GM18873 (cell line): ENCODE results near the gene HDLBP.
"Not testable (repeated sequence)": the region's sequence is repeated elsewhere in the genome, so short reads cannot be mapped to it uniquely, and the experiment has no call there.

Experiments
- ATAC-seq: cut with Tn5 transposase; IDR thresholded peaks from one replicate; pipeline ENCODE4 v1.9.1; 2021; ENCODE audit warnings: mild to moderate bottlenecking, moderate library complexity, moderate number of reproducible peaks; ENCODE audit not compliant: unreplicated experiment, low FRiP score

The HDLBP gene

DNA sequence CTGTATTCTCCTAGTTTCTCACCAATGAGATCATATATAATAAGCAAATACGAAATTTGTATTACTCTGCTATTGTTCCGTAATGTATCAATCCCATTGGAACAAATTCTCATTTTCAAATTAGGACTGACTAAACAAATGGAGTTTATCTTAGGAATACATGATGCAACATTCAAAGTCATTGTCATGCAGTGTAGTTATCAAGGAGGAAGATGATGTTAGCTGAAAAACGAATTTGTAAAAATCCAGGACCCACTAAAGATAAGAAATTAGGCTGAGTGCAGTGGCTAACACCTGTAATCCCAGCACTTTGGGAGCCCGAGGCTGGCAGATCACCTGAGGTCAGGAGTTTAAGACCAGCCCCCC, 15.1 kb upstream of the HDLBP start:
- no peak for ATAC-seq

DNA sequence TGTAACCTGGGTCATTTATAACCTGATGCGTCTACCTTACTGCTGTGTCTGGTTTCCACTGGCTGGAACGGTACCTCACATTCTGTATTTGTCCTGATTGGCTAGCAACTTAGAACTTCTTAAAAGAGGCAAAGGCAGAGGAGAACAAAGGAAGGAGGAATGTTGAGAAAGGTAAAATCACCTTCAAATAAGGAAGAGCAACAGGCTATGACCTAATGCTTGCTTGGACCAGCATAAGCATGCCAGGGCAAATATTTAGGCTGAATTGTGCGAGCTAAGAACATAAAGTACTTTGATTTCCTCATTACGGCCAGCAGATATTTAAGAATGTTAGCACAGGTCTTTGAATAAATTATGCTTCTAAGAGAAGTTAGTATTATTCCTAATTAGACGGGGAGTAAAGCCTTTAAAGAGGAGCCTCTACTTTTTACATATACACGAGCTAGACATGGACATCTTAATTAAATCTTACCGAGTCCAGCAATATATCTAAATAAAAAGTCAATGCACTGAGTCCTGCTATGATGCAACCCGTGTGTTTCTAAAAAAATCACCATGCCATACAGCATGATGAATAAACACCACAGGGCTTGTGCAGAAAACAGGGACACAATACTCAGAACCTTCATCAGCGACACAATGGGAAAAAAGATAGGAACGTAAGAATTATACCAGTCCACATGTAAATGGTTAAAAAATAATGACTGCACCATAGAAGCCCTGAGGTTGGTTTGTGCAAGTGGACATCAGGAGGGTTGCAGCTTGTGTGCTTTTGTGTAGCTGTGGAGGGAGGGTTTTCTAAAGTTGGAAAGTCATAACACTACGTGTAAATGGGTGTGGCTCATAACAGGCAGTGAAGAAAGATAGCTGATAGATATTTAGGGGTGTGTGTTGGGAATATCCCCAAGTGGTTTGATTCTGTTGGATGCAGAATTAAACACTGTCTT, 14.5 kb upstream of the HDLBP start:
- no peak for ATAC-seq

DNA sequence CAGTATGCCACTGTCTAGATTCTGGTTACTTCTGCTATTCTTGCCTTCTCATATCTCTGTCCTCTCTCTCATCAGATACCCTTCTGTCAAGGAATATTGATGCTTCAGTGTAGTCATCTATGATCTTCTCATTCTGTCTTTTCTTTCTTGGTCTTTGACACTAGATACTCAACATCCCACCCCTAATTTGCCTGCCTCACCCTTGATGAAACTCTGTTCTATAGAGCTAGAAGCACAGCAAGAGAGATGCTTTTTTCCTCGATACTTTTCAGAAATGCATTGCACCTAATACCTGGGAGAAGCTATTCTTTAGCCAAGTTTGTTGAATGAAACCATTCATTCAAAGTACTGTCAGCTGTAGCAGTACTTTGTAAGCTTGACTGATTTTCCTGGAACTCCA, 9.8 kb upstream of the HDLBP start:
- no peak for ATAC-seq

DNA sequence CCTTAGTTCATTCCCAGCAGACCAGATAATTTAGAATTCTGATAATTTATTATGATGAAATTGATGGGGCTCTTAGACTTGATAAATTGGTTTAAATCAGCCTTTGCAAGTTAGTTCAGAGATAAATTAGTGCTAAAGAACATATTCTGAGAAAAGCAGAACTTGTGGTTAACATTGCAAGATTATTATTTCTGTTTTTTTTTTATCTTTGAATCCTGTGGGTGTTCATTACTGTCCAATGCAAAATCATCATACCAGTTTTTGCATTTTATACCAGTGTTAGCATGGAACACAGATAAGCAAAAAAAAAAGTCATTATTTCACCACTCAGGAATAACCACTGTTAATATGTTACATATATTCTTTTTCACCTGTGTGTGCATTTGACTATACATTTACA, 9.3 kb upstream of the HDLBP start:
- ATAC-seq: no peak

DNA sequence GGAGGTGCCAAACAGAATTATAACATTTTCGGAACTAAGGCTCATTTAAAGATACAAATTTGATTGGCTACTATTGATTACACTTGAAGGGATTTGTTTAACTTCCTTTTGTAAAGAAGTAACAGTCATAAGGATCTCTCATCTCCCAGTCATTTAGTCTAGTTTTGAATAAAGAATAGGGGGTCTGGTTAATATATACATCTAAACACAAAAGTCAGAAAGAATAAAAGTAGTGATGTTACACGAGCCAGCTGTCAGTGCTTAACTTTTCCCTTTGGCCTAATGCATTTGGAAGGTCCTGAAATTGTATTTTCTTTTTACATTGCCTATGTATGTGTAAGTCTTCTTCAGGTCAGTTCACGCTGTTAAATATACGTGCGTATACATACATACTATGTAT, 8.3 kb upstream of the HDLBP start:
- no peak for ATAC-seq

DNA sequence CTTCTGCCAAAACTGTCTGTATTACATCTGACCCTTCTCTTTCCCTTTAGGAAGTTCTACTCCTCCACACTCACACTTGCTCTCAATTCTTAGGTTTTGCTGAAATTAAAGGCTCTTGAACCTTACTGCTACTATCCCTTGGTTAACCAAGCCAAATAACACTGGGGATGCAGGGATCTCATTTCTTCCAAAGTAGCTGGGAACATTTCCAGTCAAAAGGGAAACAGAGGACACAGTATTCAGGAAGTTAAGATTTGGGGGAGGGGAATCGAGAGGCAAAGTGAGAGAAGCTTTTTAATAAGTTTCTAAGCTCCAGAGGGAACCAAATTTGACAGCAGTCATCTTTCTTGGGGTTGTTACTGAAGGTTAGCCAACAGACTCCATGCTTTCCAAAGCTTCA, 6.4 kb upstream of the HDLBP start:
- ATAC-seq: no peak

DNA sequence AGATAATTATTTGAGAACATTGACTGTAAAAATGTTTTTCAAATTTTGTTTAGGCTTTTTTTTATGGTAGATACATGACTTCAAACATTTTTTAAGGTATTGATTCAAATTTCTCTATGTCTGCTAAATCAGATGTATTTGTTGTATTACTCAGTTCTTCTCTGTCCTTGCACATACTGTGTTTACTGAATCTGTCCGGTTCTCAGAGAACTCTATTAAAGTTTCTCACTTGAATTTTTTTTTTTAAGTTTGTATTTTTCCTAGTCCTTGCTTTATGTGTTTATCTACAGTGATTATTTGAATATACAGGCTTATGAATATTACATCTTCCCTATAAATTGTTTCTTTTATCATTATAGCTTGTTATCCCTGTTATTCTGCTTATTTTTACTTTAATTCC, 5.6 kb upstream of the HDLBP start:
- no peak for ATAC-seq

DNA sequence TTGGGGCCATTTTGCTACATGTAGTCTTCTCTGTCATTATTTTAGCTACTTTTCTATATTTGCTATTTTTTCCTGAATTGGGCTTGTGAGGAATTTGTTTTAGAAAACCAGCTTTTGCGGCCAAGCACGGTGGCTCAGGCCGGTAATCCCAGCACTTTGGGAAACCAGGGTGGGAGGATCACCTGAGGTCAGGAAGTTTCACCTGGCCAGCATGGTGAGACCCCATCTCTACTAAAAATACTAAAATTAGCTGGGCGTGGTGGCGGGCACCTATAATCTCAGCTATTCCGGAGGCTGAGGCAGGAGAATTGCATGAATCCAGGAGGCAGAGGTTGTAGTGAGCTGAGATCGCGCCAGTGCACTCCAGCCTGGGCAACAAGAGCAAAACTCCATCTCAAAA, 4.9 kb upstream of the HDLBP start:
- no peak for ATAC-seq

DNA sequence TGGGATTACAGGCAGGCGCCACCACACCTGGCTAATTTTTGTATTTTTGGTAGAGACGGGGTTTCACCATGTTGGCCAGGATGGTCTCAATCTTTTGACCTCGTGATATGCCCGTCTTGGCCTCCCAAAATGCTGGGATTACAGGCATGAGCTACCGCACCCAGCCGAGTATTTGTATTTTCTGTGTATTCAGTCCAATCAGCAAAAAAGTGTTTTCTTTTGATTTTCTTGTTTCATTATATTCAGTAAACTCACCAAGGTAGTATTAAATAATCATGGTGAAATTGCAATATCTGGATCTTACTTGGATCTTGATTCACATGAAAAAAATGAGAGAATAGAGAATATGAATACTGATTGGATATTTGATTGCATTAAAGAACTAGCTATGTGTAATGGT, 3.4 kb upstream of the HDLBP start:
- not testable (repeated sequence) for ATAC-seq

DNA sequence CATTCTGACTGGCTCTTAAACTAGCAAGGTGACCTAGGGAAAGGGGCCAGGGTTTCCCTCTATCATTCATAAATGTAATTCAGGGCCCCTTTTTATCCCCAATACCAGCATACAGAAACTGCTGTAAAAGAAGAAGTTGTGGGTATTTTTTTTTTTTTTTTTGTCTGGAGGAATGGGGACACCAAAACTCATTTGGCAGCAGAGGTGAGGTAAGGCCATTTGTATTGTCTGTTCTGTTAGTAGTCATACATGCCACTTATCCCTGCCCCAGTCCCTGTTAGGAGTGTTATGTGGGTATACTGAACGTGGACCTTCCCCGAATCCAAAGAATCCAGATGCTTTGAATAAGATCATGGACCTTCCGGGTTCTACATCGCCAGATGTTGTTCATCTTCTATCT, 1.9 kb upstream of the HDLBP start:
- ATAC-seq: no peak

DNA sequence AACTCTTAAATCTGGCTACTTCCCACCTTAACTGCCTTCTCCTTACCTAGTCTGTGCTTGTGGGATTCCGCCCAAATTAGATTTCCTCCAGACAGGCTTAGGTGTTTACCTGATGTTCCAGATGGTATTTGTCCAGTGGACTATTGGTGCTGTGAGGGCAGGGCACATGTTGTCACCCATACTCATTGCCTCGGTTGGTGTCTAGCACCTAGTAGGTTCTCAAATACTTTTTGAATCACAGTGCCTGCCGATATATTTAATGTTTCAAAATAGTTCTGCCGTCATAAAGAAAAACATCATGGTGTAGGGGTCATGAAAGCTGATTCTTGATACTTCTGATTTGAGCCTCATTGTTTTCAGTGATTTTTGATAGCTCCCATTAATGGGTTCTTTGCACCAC, 1.4 kb upstream of the HDLBP start:
- no peak for ATAC-seq

DNA sequence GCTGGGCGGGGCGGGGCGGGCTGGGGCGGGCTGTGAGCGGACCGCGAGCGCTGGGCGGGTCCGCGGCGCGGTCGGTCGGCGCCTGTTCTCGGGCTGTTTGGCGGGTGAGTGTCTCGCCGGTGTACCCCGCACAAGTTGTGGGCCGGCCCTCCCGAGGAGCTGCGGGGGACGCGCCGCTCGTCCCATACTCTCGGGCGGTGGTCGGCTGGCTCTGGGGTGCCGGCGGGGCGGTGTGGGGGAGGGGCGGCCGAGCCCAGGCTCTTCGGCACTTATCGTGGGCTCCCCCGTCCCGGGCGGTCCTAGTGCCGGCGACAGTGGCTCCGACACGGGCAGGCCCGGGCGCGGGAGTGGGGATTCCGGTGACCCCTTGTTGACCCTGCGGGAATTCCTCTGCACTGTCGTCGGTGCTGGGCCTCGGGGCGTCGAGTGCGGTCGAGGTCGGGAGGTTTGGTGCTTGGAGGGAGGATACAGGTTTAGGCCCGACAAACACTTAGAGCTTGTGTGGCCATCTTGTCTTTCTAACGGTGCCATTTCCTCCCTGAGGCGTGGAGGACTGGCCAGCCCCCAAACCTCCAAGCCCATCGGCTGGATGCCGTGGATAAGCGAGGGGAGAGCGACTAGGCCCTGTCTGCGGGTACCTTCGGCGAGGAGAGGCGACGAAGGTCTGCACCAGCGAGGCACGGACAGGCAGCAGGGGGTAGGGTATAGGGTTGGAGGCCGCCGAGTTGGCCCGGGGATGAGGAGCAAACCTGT, 583 bp upstream of the HDLBP start, which contains the start of gene SEPTIN2:
TSS of gene SEPTIN2 (plus strand) at position 47 of the 753 bp plus-strand sequence. CDS start 8,308 bp downstream, outside the sequence.
- peak; percentile 24 for ATAC-seq

DNA sequence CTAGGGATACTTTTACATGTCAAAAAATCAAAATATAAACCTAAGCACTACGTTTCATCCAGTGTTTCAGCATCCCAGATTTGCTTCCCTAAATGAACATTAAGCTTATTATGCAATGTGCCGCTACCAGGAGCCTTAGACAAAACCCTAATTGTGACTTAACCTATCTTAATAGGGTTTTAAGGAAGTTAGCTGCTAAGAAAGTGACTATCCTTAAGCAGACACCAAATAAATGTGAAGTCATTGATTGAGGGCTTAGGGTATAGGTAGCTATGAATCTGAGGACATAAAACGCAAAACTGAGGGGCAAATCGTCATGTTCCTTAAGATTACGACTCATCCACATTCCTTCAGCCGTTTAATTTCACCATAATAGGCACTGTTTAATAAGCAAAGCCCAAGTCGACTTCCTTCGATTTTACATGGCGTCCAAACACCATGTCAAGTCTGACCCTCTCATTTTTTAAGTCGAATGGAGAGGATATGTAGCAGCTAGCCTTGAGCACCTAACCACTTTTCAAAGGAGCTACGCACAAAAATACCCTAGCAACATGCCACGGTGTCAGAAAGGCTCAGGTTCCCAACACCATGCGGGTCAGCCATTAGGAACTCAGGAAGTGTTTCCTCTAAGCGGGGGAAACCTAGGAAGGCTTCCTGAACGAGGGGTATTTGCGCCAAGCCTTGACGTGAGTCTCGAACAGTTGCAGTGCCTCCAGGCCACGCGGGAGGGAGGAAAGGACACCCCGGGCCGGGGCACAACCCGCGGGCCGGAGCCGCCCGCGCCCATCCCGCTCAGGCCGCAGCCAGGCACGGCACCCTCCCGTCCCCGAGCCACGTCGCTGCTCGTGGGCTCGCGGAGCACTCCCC, 1.0 kb downstream of the HDLBP start:
- no peak for ATAC-seq

DNA sequence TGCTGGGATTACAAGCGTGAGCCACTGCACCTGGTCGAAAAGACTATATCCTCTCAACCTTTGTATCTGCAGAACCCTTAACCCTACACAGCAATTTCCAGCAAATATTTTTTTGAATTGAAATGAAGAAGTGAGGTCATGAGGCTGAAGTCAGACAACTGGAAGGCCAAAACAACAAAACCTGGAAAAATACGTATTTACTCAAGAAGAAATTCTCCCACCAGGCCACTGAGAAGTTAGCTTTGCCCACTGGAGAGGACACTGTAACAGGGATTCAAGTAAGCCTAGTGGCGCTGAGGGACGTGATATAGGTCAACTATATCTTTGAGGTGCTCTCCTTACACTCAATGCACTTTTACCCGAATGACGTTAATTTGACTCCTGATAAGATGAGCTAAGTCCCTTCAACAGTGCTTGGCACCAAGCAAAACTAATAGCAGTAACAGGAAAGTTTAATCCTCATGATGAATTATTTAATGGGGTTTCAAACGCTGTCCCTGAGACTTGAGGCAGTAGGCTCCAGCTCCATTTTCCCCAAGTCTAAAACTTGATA, 1.9 kb downstream of the HDLBP start:
- no peak for ATAC-seq

DNA sequence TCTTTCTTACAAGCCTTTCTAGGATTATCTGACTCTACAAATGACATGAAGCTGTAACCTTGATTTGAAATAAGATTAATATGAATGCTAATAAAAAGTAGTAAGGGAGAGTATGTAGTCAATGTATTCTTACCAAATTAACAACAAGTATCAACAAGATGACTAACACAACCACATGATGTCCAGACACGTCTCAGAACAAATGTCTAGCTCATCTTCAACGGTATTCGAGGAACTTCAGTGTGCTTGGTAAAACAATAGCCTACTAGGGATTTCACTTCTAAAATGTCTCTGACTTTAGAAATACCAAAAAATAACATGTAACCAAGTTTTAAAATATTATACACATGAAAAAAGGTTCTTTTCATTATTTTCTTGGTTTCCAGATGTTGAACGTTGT, 3.4 kb downstream of the HDLBP start:
- no peak for ATAC-seq

DNA sequence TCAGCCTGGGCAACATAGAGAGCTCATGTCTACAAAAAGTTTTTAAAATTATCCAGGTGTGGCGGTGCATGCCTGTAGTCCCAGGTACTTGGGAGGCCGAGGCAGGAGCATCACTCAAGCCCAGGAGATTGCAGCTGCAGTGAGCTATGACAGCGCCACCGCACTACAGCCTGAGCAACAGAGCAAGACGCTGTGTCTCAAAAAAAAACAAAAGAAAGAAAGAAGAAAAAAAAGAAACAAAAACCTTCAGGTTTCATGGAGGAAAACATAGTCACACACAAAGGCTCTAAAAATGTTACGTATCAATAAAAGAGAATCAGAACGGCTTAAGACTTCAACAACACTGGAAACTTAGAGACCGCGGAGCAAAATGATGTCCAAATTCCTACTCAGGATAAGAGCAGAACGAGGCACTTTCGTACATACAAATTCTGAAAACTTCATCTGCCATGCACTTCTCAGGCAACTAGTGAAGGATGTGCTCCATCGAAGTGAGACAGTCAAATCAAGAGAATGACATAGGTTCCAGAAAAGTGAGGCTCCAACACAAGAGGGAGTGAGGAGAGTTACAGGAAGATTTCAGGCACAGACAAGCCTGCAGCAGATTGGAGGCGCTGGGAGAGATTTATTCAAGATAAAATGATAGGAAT, 4.4 kb downstream of the HDLBP start:
- no peak for ATAC-seq

DNA sequence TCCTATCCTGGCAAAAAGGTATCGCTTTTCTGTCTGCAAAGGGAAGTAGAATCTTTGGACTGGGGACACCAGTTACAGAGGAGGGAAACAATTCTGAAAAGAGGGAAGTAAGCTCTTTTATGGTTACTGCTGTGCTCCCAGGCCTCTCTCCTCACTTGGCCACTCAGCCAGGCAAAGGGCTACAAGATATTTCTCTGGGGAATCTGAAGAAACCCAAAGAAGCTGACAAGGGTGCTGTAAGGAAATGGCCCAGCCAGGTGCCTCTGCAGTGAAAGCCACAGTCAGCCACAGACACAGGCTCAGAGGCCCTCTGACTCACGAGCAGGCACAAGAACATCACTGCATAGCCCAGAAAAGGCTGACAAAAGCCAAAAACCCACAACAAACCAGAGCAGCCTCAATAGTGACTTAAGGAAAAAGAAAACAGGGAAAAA, 5.8 kb downstream of the HDLBP start:
- ATAC-seq: peak; percentile 40

DNA sequence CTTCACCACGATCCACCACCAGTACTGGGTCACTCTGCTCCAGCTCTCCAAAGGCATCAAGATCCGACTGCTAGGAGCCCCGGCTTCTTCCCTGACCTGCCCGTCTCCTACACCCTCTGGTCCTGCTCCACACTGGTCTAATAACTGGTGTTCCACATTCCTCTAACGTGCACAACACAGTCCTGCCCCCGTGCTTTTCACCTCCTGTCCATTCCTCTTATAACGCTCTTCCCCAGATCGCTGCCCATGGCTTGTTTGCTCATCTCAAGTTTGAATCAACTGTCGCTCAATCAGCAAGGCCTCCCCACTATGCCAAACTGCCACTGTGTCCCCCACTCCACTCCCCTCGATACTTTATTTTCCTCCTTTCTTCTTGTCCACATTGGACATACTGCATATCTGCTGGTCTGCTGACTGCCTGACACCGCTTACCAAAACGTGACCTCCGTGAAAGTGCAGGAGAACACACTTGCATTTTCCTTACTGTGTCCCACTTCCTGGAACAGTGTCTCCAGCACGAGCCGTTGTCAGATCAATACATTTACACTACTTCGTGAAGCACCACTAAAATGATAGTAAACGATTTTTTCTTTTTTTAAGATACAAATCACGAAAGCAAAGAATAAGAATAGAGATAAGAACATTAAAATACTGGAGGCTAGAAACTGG, 6.5 kb downstream of the HDLBP start:
- no peak for ATAC-seq

DNA sequence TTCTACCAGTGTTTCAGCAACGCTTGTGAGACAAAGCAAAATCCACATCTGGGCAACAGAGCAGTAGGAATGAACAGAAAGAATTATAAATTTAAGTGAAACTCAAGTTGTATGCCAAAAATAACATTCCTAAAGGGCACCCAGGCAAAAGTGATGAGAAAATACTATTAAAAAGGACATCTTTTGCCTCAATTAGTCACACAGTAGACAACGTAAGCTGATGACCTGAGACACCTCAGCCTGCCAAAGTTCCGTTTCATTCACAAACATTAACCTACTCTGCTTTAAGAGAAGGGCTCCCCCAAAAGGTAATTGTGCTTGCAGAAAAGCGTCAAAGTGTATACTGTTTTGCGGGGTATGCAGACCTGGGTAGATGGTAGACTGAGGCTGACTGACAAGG, 7.2 kb downstream of the HDLBP start:
- no peak for ATAC-seq
